ENCODE results near the gene SLC7A14. TPM values are rescaled to one million over a fixed set of nuclear protein-coding genes. Genes with fewer than 3 reads are reported as not detected.

The SLC7A14 gene
- total RNA-seq, 1 experiment from 2014 or later, result not detected

DNA sequence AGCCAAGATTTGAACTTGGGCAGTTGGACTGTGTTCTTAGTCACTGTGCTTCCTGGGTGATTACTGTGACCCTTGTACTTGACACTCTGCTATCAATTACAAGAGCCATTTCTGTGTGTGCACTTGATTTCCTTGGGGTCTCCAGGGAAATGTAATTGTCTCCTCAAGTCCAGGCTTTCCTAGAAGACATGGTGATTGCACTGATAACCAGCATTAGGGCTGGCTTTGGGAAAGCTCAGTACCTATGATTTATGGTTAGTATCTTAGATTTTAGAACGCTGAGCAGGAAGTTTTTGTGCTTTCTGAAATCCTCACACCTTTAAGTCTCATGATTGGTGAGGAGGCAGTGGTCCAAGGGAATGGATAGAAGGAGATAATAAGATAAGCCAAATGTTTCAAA, 168.8 kb downstream of the SLC7A14 start (continued):
- TF ChIP-seq, protein P1, sequence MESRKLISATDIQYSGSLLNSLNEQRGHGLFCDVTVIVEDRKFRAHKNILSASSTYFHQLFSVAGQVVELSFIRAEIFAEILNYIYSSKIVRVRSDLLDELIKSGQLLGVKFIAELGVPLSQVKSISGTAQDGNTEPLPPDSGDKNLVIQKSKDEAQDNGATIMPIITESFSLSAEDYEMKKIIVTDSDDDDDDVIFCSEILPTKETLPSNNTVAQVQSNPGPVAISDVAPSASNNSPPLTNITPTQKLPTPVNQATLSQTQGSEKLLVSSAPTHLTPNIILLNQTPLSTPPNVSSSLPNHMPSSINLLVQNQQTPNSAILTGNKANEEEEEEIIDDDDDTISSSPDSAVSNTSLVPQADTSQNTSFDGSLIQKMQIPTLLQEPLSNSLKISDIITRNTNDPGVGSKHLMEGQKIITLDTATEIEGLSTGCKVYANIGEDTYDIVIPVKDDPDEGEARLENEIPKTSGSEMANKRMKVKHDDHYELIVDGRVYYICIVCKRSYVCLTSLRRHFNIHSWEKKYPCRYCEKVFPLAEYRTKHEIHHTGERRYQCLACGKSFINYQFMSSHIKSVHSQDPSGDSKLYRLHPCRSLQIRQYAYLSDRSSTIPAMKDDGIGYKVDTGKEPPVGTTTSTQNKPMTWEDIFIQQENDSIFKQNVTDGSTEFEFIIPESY (IDR thresholded peaks at IDR 0.05; ENCODE audit: extremely low read depth, insufficient replicate concordance, low read length), result no peak
- TF ChIP-seq, protein P2, sequence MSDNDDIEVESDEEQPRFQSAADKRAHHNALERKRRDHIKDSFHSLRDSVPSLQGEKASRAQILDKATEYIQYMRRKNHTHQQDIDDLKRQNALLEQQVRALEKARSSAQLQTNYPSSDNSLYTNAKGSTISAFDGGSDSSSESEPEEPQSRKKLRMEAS (IDR thresholded peaks at IDR 0.05), result no peak
- TF ChIP-seq EZH2 (IDR thresholded peaks at IDR 0.05) (no peak), ELF1 (IDR thresholded peaks at IDR 0.05; ENCODE audit: borderline replicate concordance, low read depth) (no peak)

GRCh38 chr3:170414202-170414663, 171.6 kb downstream of the SLC7A14 start:
- H3K9me2 ChIP-seq (ENCODE audit: insufficient read depth), result no peaks in the 10 kb centered on the region
- H3K9me3 ChIP-seq (ENCODE audit: control insufficient read depth in 1 of 2, insufficient read depth in 1 of 2, low read depth in 1 of 2, low read length in 2 of 2), result no peaks in the 10 kb centered on the region
- H3K36me3 ChIP-seq (ENCODE audit: control insufficient read depth in 1 of 2, insufficient read depth in 2 of 2, low read length in 2 of 2), result no peaks in the 10 kb centered on the region
- ChIA-PET CTCF (interaction anchor here (0.6 to 6.6 kb wide), 23 partner anchors 10 to 456 kb away, joined by 3 to 212 read pairs (median 4); partner anchors contain the start of gene RPL22L1), RAD21 (ENCODE audit: low non-redundant PET in 1 of 2, low total read pairs in 2 of 2, uncharacterized antibody in 2 of 2, unreplicated experiment in 2 of 2) (interaction anchor here (0.6 to 1.5 kb wide), 11 partner anchors 22 to 434 kb away, joined by 3 to 10 read pairs (median 6); no protein-coding TSS in a partner anchor), POLR2A (interaction anchor here (1.4 to 1.9 kb wide), 2 partner anchors 397 to 455 kb away, joined by 4 to 7 read pairs; partner anchors contain the start of gene RPL22L1)
- BruUV-seq (replicated peaks), result no TSS peak
- H3K9ac ChIP-seq (ENCODE audit: low read length), result no peak overlapping the region
- no peaks in the 10 kb centered on the region for H3K79me2 ChIP-seq (ENCODE audit: insufficient read depth, low read length)
- 0 out of 2 replicates have a peak overlapping the region, but pooled peaks have one; percentile 12 for H3K4me2 ChIP-seq (ENCODE audit: low read length)
- H3K27me3 ChIP-seq (ENCODE audit: insufficient read depth, low read length), result no peaks in the 10 kb centered on the region
- H3K4me3 ChIP-seq (replicated peaks in 1 of 2; ENCODE audit: low read depth in 1 of 2, low read length in 2 of 2), result no peak overlapping the region
- no peaks in the 10 kb centered on the region for H3K4me1 ChIP-seq (ENCODE audit: control insufficient read depth in 1 of 2, insufficient read depth in 2 of 2, low read length in 2 of 2)
- no peak overlapping the region for H3K27ac ChIP-seq (ENCODE audit: low read depth, low read length)
- DNase-seq (ENCODE audit: low read depth, low spot score) (peak; percentile 45), ATAC-seq (peak; percentile 84)
- H2AFZ ChIP-seq (ENCODE audit: low read depth, low read length, poor library complexity, severe bottlenecking), result peak overlapping the region; percentile 72
- no peaks in the 10 kb centered on the region for H4K20me1 ChIP-seq (ENCODE audit: insufficient read depth)
- intact Hi-C loops (cut with micrococcal nuclease), result loop anchor here (1.0 to 10.0 kb wide), 6 partner anchors 227 to 652 kb away; partner anchors contain the start of gene LRRC31
- no peak for TF ChIP-seq EZH2phosphoT487 (IDR thresholded peaks at IDR 0.05; ENCODE audit: borderline replicate concordance)
- TF ChIP-seq, protein P3, sequence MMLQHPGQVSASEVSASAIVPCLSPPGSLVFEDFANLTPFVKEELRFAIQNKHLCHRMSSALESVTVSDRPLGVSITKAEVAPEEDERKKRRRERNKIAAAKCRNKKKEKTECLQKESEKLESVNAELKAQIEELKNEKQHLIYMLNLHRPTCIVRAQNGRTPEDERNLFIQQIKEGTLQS (IDR thresholded peaks at IDR 0.05), result no peak
- TF ChIP-seq, protein P2 (IDR thresholded peaks at IDR 0.05), result no peak
- peak; percentile 92 to 98 (median 95) for TF ChIP-seq CTCF (IDR thresholded peaks at IDR 0.05 in 2 of 3, conservative IDR thresholded peaks at IDR 0.05 in 1 of 3; ENCODE audit: borderline replicate concordance in 1 of 3, insufficient read depth in 1 of 3, low read depth in 2 of 3, low read length in 2 of 3)
- no peak for TF ChIP-seq ZNF274 (IDR thresholded peaks at IDR 0.05; ENCODE audit: low read depth, low read length)
- TF ChIP-seq JUND (IDR thresholded peaks at IDR 0.05), result no peak
- TF ChIP-seq, protein P1 (IDR thresholded peaks at IDR 0.05; ENCODE audit: extremely low read depth, insufficient replicate concordance, low read length), result no peak
- no peak for TF ChIP-seq EZH2 (IDR thresholded peaks at IDR 0.05)
- TF ChIP-seq RAD21 (IDR thresholded peaks at IDR 0.05; ENCODE audit: low read depth), result peak; percentile 96
- TF ChIP-seq ZFX (IDR thresholded peaks at IDR 0.05), result no peak
- no peak for TF ChIP-seq REST (IDR thresholded peaks at IDR 0.05; ENCODE audit: low read depth)
